Articular chondrocyte of knee joint (primary cell): ENCODE data around the gene TEP1. TPM values are rescaled to one million over a fixed set of nuclear protein-coding genes. Genes with fewer than 3 reads are reported as not detected.
A peak's percentile ranks its signal among the peaks of the same experiment; 100 is the strongest.

Experiments
- small RNA-seq: library from RNA; depleted of rRNA; stranded (forward); fragments of <200 nt; gene quantifications from one replicate; pipeline ENCODE3, GENCODE V24; 2012
- total RNA-seq: library from RNA; depleted of rRNA; stranded (reverse); fragments of >200 nt; gene quantifications from 2 replicates; pipeline ENCODE4 v1.2.3, GENCODE V29; 2012

Gene TEP1
- 25.0 and 27.2 TPM in 2 replicates for total RNA-seq

DNA sequence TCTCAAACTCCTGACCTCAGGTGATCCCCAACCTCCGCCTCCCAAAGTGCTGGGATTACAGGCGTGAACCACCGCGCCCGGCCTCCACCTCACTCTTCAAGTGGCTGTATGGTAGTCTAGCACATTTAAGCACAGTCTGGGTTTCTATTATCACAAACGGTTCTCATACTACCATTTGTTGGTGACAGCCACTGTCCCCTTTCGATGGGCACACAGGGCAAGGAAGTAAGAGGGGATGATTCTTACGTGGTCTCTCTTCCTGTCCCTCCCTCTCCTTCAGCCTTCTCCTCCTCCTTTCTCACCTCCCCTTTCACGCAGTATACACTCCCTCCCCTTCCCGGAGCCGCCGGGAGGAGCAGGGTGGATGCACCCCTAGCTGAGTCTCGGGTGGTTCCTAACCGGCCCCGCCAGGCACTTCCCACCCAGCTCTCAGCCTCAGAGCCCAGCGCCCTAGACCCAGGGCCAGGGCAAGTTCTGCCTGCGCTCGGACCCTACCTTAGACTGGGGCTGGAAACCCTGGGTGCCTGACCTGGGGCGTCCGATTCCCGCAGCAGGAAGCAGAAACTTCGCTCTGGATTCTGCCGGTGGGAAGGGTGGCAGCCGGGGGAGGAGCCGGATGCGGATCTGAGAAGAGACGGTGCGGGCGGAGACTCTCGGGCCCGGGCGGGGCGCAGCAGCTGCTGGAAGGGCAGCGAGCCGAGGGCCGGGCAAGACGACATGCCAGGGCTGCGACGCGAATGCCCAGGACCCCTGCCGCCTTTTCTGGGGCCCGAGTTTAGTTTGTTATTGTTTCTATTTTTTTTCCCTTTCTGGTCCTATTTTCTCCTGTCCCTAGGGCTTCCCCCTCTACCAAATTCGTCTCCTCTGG lies at the start of gene TEP1:
Gene TEP1, minus strand, starts transcription at position 626 of the 868 bp plus-strand sequence. CDS start 5,062 bp downstream, outside the sequence.

DNA sequence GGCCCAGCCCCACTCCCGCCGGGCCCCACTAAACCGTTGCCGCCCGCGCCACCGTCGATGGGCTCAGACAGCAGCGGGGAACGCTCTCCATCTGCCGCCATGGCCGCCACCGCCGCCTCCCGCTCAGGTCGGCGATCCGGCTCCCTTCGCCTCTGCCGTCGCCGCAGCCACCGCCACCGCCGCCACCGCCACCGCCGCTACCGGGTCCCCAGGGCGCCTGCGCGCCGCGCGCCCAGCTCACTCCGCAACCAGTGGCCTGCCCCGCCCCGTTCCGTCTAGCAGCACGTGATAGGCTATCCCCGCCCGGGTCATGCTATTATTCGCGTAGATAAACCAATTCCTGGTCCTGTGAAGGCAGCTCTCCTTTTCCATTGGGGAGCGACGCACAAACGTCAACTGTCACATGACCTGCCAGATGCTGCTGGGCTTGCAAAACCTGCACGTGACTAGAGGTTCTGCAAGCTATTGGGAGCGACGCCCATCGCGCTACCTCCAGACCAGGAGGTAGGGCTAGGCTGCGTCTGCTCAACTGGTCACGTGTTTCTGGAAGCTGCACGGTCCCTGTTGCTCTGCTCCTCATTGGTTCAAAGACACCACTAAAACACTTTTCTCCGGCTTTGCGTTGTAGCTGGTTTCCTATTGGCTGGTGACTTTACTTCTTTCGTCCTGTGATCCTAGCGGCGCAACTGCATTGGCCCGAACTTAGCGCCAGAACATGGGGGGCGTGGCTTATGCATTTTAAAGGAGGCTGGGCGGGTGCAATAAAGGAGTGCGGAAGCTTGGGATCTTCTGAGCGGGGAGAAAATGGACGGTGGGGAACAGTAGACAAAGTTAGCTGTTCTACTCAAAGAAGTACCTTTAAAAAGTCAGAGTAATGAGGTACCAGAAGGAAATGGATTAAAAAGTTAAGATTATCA lies 48.2 kb upstream of the TEP1 start, which contains the start of gene PIP4P1:
Gene PIP4P1, minus strand, starts transcription at position 210 of the 917 bp plus-strand sequence. Its CDS starts 109 bp downstream, at position 101.

DNA sequence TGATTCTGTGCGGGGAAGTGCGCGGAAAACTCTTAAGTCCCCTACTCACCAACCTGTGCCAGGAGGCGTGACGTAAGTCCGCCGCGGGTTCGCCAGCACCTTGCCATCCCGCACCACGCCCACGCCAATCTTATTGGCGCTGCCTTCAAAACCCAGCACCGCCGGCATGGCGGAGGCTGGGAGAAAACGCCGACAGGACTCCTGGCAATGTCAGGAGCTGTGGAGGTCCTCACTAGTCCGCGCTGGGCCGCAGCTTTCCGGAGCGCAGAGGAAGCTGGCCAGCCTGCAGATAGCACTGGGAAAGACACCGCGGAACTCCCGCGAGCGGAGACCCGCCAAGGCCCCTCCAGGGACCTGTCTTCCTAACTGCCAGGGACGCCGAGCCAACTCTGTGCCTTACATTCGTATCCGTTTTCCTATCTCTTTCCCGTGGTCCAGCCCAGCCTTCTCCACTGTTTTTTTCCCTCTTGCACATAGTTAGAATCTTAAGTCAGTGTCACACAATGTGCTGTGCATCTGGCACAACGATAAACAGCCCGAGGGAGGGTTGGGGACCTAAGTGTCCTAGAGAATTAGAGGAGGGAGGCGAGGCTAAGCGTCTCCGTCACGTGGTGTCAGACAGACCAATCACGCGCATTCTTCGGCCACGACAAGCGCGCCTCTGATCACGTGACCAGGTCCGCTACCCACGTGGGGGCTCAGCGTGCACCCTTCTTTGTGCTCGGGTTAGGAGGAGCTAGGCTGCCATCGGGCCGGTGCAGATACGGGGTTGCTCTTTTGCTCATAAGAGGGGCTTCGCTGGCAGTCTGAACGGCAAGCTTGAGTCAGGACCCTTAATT lies 41.4 kb upstream of the TEP1 start, which contains the start of the genes APEX1 and OSGEP:
Gene APEX1, plus strand, starts transcription at position 711 of the 839 bp plus-strand sequence. CDS start 420 bp downstream, outside the sequence.
Gene OSGEP, minus strand, starts transcription at position 297 of the 839 bp plus-strand sequence. Its CDS starts 129 bp downstream, at position 168.

DNA sequence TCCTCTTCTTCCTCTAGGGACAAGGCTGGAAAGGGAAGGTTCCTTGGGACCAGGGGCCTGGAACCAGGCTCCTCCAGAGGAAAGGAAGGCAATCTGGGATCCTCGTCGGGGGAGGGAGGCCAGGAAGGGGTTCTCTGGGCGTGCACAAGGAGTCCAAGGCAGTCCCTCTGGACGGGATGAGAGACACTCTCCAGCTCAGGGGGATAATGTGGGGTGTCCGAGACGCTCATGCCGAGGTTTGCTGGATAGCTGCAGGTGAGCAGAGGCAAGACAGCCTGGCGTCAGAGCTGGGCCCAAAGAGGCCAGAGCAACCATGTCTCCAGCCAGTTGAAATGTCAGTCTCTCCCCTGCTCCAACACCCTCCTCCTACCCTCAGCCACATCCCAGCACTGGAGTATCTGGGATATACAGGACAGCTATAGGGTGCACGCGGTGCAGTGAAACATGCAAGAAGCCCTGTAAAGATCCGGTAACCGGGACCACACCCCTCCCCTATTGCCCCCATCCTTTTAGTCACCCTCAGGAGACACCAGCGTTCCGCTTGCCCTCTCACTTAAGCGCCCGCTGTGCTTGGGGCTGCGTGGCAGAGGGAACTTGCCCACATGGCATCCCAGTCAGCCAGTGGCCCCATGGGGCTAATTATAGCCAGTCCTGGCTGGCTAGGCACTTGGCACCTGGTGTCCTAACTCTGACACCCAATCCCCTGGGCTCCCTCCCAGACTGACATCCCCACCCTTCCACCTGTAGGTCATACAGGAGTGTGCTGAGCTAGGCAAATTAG lies 22.5 kb upstream of the TEP1 start, which contains the start of gene KLHL33:
Gene KLHL33, minus strand, starts transcription at position 585 of the 781 bp plus-strand sequence. Its CDS starts 355 bp downstream, at position 230.

DNA sequence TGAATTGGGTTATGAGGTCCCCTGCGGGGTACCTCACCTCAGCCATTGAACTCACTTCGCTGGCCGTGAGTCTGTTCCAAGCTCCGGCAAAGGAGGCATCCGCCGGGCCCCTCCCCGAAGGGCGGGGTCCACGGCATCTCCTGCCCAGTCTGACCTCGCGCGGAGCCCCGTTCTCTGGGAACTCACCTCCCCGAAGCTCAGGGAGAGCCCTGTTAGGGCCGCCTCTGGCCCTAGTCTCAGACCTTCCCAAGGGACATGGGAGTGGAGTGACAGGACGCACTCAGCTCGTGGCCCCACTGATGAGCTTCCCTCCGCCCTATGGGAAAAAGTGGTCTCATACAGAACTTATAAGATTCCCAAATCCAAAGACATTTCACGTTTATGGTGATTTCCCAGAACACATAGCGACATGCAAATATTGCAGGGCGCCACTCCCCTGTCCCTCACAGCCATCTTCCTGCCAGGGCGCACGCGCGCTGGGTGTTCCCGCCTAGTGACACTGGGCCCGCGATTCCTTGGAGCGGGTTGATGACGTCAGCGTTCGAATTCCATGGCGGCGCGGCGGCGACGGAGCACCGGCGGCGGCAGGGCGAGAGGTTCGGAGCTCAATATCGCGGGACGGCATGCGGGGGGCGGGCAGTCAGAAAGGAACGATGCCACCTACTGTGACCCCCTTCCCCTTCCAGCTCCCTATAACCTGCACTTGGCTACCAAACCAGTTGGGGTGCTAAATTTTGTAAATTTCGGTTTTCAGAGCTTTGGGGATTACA lies 70.0 kb downstream of the TEP1 start, which contains the start of gene PARP2:
Gene PARP2, plus strand, starts transcription at position 544 of the 770 bp plus-strand sequence. Its CDS starts 7 bp downstream, at position 551.

DNA sequence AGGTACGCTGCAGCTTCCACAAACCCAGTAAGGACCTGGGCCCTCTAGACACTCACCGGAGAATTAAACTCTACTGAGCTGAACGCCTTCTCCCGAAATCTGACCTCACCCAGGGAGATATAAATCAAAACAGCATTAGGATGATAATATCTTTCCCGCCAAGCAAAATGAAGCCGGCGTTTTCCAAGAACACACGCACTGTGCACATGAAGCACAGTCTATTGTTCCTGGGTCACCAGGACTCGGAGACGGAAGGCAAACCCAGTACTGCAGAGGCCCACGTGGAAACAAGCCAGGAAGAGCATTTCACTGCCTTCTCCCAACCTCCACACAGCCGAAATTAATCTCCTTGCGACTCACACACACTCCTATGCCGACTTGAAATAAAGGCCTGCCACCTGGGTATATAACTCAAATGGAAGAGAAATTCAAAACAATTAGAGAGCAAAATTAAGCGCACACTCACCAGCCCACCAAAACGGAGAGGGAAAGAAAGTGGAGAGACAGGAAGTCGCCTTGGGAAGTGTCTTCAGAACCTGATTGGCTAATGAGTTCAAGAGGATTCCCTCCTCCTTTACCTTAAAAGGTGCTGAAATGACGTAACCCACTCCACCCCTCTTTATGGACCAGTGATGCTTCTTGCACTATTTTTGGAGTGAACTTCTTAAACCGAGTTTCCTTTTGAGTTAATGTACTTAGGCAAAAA lies 80.4 kb downstream of the TEP1 start, which contains the start of gene CCNB1IP1:
Gene CCNB1IP1, minus strand, starts transcription at position 492 of the 706 bp plus-strand sequence. CDS start 16,756 bp downstream, outside the sequence.

Small RNA genes within 50 kb of the gene (small RNA-seq; reads per million reads assigned to genes)
- 5.4 reads per million, percentile 91 among the genes with 10 or more reads in this experiment for gene RNA5SP382
- 0.88 reads per million, percentile 36 among the genes with 10 or more reads in this experiment for gene SNORA79B
- gene SNORD126 = 53.5 reads per million, percentile 97 among the genes with 10 or more reads in this experiment

Other genes with a start within 250 kb of the TEP1 start
- not detected in 2 replicates for gene OR11G2, start 222.6 kb downstream of the TEP1 start, total RNA-seq
- not detected in 2 replicates for gene OR11H6, start 189.8 kb downstream of the TEP1 start, total RNA-seq
- gene OR11H7, start 184.5 kb downstream of the TEP1 start, total RNA-seq = not detected in 2 replicates
- not detected in 2 replicates for gene OR11H4, start 174.2 kb downstream of the TEP1 start, total RNA-seq
- gene TTC5, start 107.5 kb downstream of the TEP1 start, total RNA-seq = 15.7 and 17.6 TPM in 2 replicates
- 40.1 and 40.6 TPM in 2 replicates for gene CCNB1IP1, start 80.2 kb downstream of the TEP1 start, total RNA-seq
- gene PARP2, start 69.9 kb downstream of the TEP1 start, total RNA-seq = 7.3 and 11.2 TPM in 2 replicates
- 0.13 and 0.22 TPM in 2 replicates for gene KLHL33, start 22.7 kb upstream of the TEP1 start, total RNA-seq
- gene OSGEP, start 41.3 kb upstream of the TEP1 start, total RNA-seq = 39.3 and 45.1 TPM in 2 replicates
- 58.0 and 73.2 TPM in 2 replicates for gene APEX1, start 41.7 kb upstream of the TEP1 start, total RNA-seq
- gene PIP4P1, start 47.9 kb upstream of the TEP1 start, total RNA-seq = 19.9 and 21.6 TPM in 2 replicates
- 30.3 and 38.5 TPM in 2 replicates for gene PNP, start 55.9 kb upstream of the TEP1 start, total RNA-seq
- gene RNASE10, start 92.0 kb upstream of the TEP1 start, total RNA-seq = not detected in 2 replicates
- not detected in 2 replicates for gene RNASE9, start 147.5 kb upstream of the TEP1 start, total RNA-seq
- not detected in 2 replicates for gene RNASE11, start 174.5 kb upstream of the TEP1 start, total RNA-seq
- not detected in 2 replicates for gene RNASE12, start 177.9 kb upstream of the TEP1 start, total RNA-seq
- not detected in 2 replicates for gene OR6S1, start 228.2 kb upstream of the TEP1 start, total RNA-seq